A549 (cell line): Measurements from ENCODE around the gene MYLK4.

Experiments used
- CHD2 ChIP-seq: fragments of 150-350 bp; IDR thresholded peaks from 2 replicates; pipeline ENCODE4 v1.6.1; 2014; ENCODE audit warnings: low read length; ENCODE audit not compliant: partially characterized antibody
- CTCF ChIP-seq: fragments of >200 bp; sonication (Bioruptor Twin); formaldehyde crosslinking; IDR thresholded peaks from 3 replicates; pipeline ENCODE4 v1.5.1; 2016
- ELK1 ChIP-seq: fragments of 150-350 bp; IDR thresholded peaks from 2 replicates; pipeline ENCODE4 v1.6.1; 2014; ENCODE audit warnings: low read depth, mild to moderate bottlenecking, low read length
- HDAC2 ChIP-seq: fragments of 200-600 bp; sonication (generic); IDR thresholded peaks from 2 replicates; pipeline ENCODE4 v1.6.1; 2016
- MAX ChIP-seq: IDR thresholded peaks from 2 replicates; pipeline ENCODE4 v1.6.1; 2012
- POLR2A ChIP-seq: IDR thresholded peaks from 2 replicates; pipeline ENCODE4 v1.6.1; 2012; ENCODE audit warnings: mild to moderate bottlenecking, low read length
- REST ChIP-seq: fragments of 200-600 bp; sonication (generic); IDR thresholded peaks from 2 replicates; pipeline ENCODE4 v1.6.1; 2016; ENCODE audit warnings: antibody characterized with exemption, mild to moderate bottlenecking, moderate library complexity
- TP53 ChIP-seq: fragments of 250-450 bp; sonication (Bioruptor Pico); IDR thresholded peaks from 2 replicates; pipeline ENCODE4 v1.5.0; 2021; ENCODE audit warnings: mild to moderate bottlenecking, moderate library complexity

GRCh38 chr6:2730353-2731107 is 20.2 kb downstream of the MYLK4 start:
- TF ChIP-seq REST (no peak), CTCF (no peak), TP53 (CRISPR knock-in tag) (no peak), ELK1 (no peak), MAX (no peak), HDAC2 (no peak), CHD2 (no peak), POLR2A (no peak)
